ENCODE measurements around the gene GMCL2.

DNA sequence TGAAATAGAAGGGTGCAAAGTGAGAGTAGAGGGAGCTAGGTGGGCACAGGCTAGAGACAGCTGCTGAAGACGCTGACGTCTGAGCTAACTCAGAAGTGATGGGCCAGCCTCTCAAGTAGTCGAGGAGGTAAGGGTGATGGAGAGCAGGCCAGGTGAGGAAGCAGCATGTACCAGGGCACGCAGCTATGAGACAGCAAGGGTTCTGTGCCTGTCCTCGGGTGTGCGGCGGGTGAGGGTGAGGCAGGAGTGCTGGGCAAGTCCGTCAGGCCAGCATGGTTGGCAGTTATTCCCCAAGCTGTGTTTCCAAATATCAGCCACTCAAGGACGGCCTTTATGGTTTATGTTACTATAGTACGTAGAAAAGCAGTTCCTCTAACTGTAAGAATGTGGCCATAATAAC lies 50.2 kb downstream of the GMCL2 start:
- TF ChIP-seq, protein P1, sequence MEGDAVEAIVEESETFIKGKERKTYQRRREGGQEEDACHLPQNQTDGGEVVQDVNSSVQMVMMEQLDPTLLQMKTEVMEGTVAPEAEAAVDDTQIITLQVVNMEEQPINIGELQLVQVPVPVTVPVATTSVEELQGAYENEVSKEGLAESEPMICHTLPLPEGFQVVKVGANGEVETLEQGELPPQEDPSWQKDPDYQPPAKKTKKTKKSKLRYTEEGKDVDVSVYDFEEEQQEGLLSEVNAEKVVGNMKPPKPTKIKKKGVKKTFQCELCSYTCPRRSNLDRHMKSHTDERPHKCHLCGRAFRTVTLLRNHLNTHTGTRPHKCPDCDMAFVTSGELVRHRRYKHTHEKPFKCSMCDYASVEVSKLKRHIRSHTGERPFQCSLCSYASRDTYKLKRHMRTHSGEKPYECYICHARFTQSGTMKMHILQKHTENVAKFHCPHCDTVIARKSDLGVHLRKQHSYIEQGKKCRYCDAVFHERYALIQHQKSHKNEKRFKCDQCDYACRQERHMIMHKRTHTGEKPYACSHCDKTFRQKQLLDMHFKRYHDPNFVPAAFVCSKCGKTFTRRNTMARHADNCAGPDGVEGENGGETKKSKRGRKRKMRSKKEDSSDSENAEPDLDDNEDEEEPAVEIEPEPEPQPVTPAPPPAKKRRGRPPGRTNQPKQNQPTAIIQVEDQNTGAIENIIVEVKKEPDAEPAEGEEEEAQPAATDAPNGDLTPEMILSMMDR (IDR thresholded peaks at IDR 0.05; ENCODE audit: insufficient read depth, low read length, poor library complexity, severe bottlenecking), result no peak
- TF ChIP-seq EZH2phosphoT487 (conservative IDR thresholded peaks at IDR 0.05; ENCODE audit: low read length), result no peak
